KMS-11 (cell line): ENCODE results near the gene RASIP1.
A peak's percentile ranks its signal among the peaks of the same experiment; 100 is the strongest.

Experiments
- H2AFZ ChIP-seq: fragments of 200-600 bp; sonication (generic); 2 replicates; pipeline ENCODE4 v1.6.1; 2016; ENCODE audit warnings: antibody characterized with exemption, mixed run types, low read depth
- H3K27ac ChIP-seq: fragments of 200-600 bp; sonication (generic); 2 replicates; pipeline ENCODE4 v1.6.1; 2016; ENCODE audit warnings: mild to moderate bottlenecking, mixed run types
- H3K27me3 ChIP-seq: fragments of 200-600 bp; sonication (generic); 2 replicates; pipeline ENCODE4 v1.6.1; 2017; ENCODE audit warnings: mild to moderate bottlenecking, low read depth, mixed run types, moderate library complexity; ENCODE audit not compliant: insufficient read depth
- H3K36me3 ChIP-seq: fragments of 200-600 bp; sonication (generic); 2 replicates; pipeline ENCODE4 v1.6.1; 2017; ENCODE audit warnings: mild to moderate bottlenecking, mixed run types; ENCODE audit not compliant: insufficient read depth
- H3K4me1 ChIP-seq: fragments of 200-600 bp; sonication (generic); 2 replicates; pipeline ENCODE4 v1.6.1; 2016; ENCODE audit warnings: mild to moderate bottlenecking, low read depth, mixed run types; ENCODE audit not compliant: poor library complexity, severe bottlenecking
- H3K4me2 ChIP-seq: fragments of 200-600 bp; sonication (generic); 2 replicates; pipeline ENCODE4 v1.7.0; 2016; ENCODE audit warnings: mild to moderate bottlenecking, mixed run types
- H3K4me3 ChIP-seq: fragments of 200-600 bp; sonication (generic); IDR thresholded peaks from 2 replicates; pipeline ENCODE4 v1.6.1; 2017; ENCODE audit warnings: low read depth, low read length, mixed read lengths; ENCODE audit not compliant: insufficient read depth
- H3K79me2 ChIP-seq: fragments of 200-600 bp; sonication (generic); 2 replicates; pipeline ENCODE4 v1.6.1; 2016; ENCODE audit warnings: low read depth, mixed run types; ENCODE audit not compliant: insufficient read depth
- H3K9ac ChIP-seq: fragments of 200-600 bp; sonication (generic); 2 replicates; pipeline ENCODE4 v1.6.1; 2016; ENCODE audit warnings: mild to moderate bottlenecking, mixed run types
- H4K20me1 ChIP-seq: fragments of 200-600 bp; sonication (generic); 2 replicates; pipeline ENCODE4 v1.6.1; 2016; ENCODE audit warnings: mild to moderate bottlenecking, mixed run types; ENCODE audit not compliant: insufficient read depth
- CTCF ChIP-seq: fragments of 200-600 bp; sonication (generic); conservative IDR thresholded peaks from 2 replicates; pipeline ENCODE4 v1.6.1; 2017; ENCODE audit warnings: low read depth, mild to moderate bottlenecking, antibody characterized with exemption, low read length, moderate library complexity, mixed read lengths

Gene RASIP1

GRCh38 chr19:48728911-48729664 is 11.3 kb downstream of the RASIP1 start:
- H3K27ac ChIP-seq = no peak overlapping the region
- TF ChIP-seq CTCF = no peak
- H3K4me2 ChIP-seq = no peak overlapping the region

GRCh38 chr19:48726556-48726955 is 13.9 kb downstream of the RASIP1 start:
- Histone ChIP-seq H3K4me3 (no peak overlapping the region), H4K20me1 (no peaks in the 10 kb centered on the region), H3K79me2 (no peaks in the 10 kb centered on the region), H3K27me3 (peaks cover 33% of the 10 kb centered on the region), H3K9ac (no peak overlapping the region), H2AFZ (peak overlapping the region; percentile 6; the same call in 1 of the 2 replicates), H3K4me2 (no peak overlapping the region), H3K36me3 (no peaks in the 10 kb centered on the region), H3K27ac (no peak overlapping the region), H3K4me1 (no peaks in the 10 kb centered on the region)
- no peak for TF ChIP-seq CTCF

More at GRCh38 chr19:48728911-48729664, 11.3 kb downstream of the RASIP1 start:
- Histone ChIP-seq H3K4me1 (no peaks in the 10 kb centered on the region), H4K20me1 (no peaks in the 10 kb centered on the region), H3K4me3 (no peak overlapping the region), H3K79me2 (no peaks in the 10 kb centered on the region), H3K36me3 (no peaks in the 10 kb centered on the region), H2AFZ (no peak overlapping the region), H3K27me3 (peaks cover 57% of the 10 kb centered on the region), H3K9ac (no peak overlapping the region)

- H3K4me2 ChIP-seq = no peak overlapping the region
- no peak overlapping the region for H3K27ac ChIP-seq
- H2AFZ ChIP-seq = peak overlapping the region; percentile 25; the same call in 1 of the 2 replicates
- no peak overlapping the region for H3K4me3 ChIP-seq
- no peaks in the 10 kb centered on the region for H4K20me1 ChIP-seq
- H3K9ac ChIP-seq = no peak overlapping the region
- no peaks in the 10 kb centered on the region for H3K36me3 ChIP-seq
- no peaks in the 10 kb centered on the region for H3K79me2 ChIP-seq
- peaks cover 6% of the 10 kb centered on the region for H3K4me1 ChIP-seq
- no peak for TF ChIP-seq CTCF
- H3K27me3 ChIP-seq = peaks cover 19% of the 10 kb centered on the region
Measured at GRCh38 chr19:48724796-48725753, 15.3 kb downstream of the RASIP1 start.

GRCh38 chr19:48722196-48722708 is 18.2 kb downstream of the RASIP1 start:
- no peak overlapping the region for H3K4me2 ChIP-seq
- no peak for TF ChIP-seq CTCF

More at GRCh38 chr19:48722196-48722708, 18.2 kb downstream of the RASIP1 start:
- H4K20me1 ChIP-seq = no peaks in the 10 kb centered on the region
- no peak overlapping the region for H2AFZ ChIP-seq
- H3K79me2 ChIP-seq = no peaks in the 10 kb centered on the region
- H3K4me3 ChIP-seq = no peak overlapping the region
- H3K27ac ChIP-seq = no peak overlapping the region
- H3K27me3 ChIP-seq = peaks cover 5% of the 10 kb centered on the region; the same call in 1 of the 2 replicates
- no peak overlapping the region for H3K9ac ChIP-seq
- H3K4me1 ChIP-seq = peaks cover 8% of the 10 kb centered on the region
- H3K36me3 ChIP-seq = no peaks in the 10 kb centered on the region
